ENCODE measurements around the gene ICA1. TPM values are rescaled to one million over a fixed set of nuclear protein-coding genes. Genes with fewer than 3 reads are reported as not detected.
A peak's percentile ranks its signal among the peaks of the same experiment; 100 is the strongest.

ICA1 gene
- total RNA-seq, 8 experiments from 2014 or later, result 10.2 to 76.7 (median 26.1) TPM

- in situ Hi-C loops (cut with MboI; ENCODE audit: low pct_unique_long_range_greater_than_20kb in 2 of 9, low sequenced_read_pairs in 9 of 9, unreplicated experiment in 9 of 9), result no loop called here
- Histone ChIP-seq H3K4me1 (replicated peaks in 1 of 2) (no peaks in the 10 kb centered on the region), H3K27ac (no peak overlapping the region), H3K4me3 (no peak overlapping the region)
- ATAC-seq (replicated peaks in 6 of 8), result no peak
- 15 to 93% (median 76%) methylated on average over 1 to 6 of the region's 8 CpGs for WGBS, 10 experiments
Measured at GRCh38 chr7:8125680-8126444, 136.1 kb downstream of the ICA1 start.

DNA sequence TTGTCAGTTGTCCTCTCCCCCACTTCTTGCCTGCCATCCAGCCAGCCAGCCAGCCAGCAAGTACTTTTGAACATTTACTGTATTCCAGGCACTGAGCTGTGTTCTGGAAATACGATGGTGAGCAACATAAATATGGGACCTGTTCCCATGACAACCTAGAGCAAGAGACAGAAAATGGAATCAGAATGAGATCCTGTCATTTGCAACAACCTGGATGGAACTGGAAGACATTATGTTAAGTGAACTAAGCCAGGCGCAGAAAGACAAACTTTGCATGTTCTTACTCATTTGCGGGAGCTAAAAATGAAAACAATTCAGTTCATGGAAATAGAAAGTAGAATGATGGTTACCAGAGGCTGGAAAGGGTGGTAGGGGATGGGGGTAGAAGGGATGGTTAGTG, 140.7 kb downstream of the ICA1 start:
- WGBS, 10 experiments, result 0 to 100% (median 75%) methylated on average over 1 to 3 of the region's 3 CpGs; no CpG with 5 or more reads in 1 of the 10 experiments
- Histone ChIP-seq H3K4me1 (replicated peaks in 1 of 2) (no peaks in the 10 kb centered on the region), H3K4me3 (no peak overlapping the region), H3K27ac (no peak overlapping the region)
- peak in 6 of 8 experiments; percentile 58 to 82 (median 63) for ATAC-seq (replicated peaks in 6 of 8)
- in situ Hi-C loops (cut with MboI; ENCODE audit: low pct_unique_long_range_greater_than_20kb in 2 of 9, low sequenced_read_pairs in 9 of 9, unreplicated experiment in 9 of 9), result no loop called here

- no peak overlapping the region for H3K4me3 ChIP-seq
- WGBS, 10 experiments, result 0 to 100% (median 86%) methylated on average over 1 to 9 of the region's 12 CpGs; no CpG with 5 or more reads in 2 of the 10 experiments
- in situ Hi-C loops (cut with MboI; ENCODE audit: low pct_unique_long_range_greater_than_20kb in 2 of 9, low sequenced_read_pairs in 9 of 9, unreplicated experiment in 9 of 9), result no loop called here
- H3K27ac ChIP-seq, result no peak overlapping the region
- ATAC-seq (replicated peaks in 6 of 8), result peak in 3 of 8 experiments; percentile 16 to 67 (median 55)
- no peaks in the 10 kb centered on the region for H3K4me1 ChIP-seq (replicated peaks in 1 of 2)
Measured at GRCh38 chr7:8120390-8121058, 141.4 kb downstream of the ICA1 start.

GRCh38 chr7:8119262-8119661, 142.7 kb downstream of the ICA1 start:
- peak in 2 of 8 experiments; percentile 9 to 54 for ATAC-seq (replicated peaks in 6 of 8)
- H3K4me3 ChIP-seq, result no peak overlapping the region
- 0 to 100% (median 70%) methylated on average over 1 to 4 of the region's 8 CpGs; no CpG with 5 or more reads in 1 of the 10 experiments for WGBS, 10 experiments
- in situ Hi-C loops (cut with MboI; ENCODE audit: low pct_unique_long_range_greater_than_20kb in 2 of 9, low sequenced_read_pairs in 9 of 9, unreplicated experiment in 9 of 9), result no loop called here
- H3K27ac ChIP-seq, result no peak overlapping the region
- no peaks in the 10 kb centered on the region for H3K4me1 ChIP-seq (replicated peaks in 1 of 2)

GRCh38 chr7:8117195-8117594, 144.8 kb downstream of the ICA1 start:
- ATAC-seq (replicated peaks in 6 of 8), result no peak
- WGBS, 10 experiments, result 0 to 100% (median 59%) methylated on average over 1 to 2 of the region's 2 CpGs; no CpG with 5 or more reads in 2 of the 10 experiments

DNA sequence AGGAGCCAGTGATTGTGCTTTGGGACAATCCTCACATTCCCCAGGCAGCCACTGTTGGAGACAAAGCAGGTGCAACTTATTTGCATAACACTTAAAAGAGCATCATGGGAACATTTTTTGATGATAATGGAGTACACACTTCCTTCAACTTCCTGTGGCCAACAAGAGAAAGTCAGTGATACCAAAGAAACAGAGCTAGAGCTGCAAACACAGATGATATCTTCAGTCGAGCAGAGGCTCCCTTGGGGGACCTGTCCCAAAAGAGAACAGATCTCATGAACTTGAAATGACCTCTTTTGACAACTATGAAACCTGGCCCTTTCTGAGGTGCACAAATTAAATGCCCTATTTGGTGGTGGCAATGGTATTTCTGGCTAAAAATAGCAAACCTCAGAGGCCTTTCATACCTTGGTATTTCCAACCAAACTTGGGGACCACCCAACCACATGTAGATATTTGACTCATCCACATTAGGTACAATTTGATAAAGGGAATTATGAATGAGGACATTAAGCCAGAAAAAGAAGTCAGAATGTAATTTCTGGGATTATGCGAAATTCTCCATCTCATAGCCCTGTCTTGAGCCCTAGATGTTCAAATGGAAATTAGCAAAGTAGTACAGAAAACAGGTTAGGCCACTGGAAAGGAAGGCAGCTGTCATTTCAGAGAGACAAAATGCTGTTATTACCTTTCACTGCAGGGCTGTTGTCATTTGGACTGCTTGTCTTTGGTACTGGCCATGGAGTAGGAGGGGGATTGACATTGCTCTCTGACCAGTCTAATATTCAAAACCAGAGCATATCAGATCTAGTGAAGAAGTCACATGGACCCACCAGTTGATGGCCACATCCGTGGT, 146.2 kb downstream of the ICA1 start:
- in situ Hi-C loops (cut with MboI; ENCODE audit: low pct_unique_long_range_greater_than_20kb in 2 of 9, low sequenced_read_pairs in 9 of 9, unreplicated experiment in 9 of 9), result no loop called here
- ATAC-seq (replicated peaks in 6 of 8), result no peak
- H3K27ac ChIP-seq, result no peak overlapping the region
- no peaks in the 10 kb centered on the region for H3K4me1 ChIP-seq (replicated peaks in 1 of 2)
- WGBS, 10 experiments, result 20 to 100% (median 74%) methylated on average over 1 to 3 of the region's 3 CpGs; no CpG with 5 or more reads in 3 of the 10 experiments
- H3K4me3 ChIP-seq, result no peak overlapping the region

More at GRCh38 chr7:8117195-8117594, 144.8 kb downstream of the ICA1 start:
- Histone ChIP-seq H3K4me3 (no peak overlapping the region), H3K27ac (no peak overlapping the region), H3K4me1 (replicated peaks in 1 of 2) (no peaks in the 10 kb centered on the region)
- in situ Hi-C loops (cut with MboI; ENCODE audit: low pct_unique_long_range_greater_than_20kb in 2 of 9, low sequenced_read_pairs in 9 of 9, unreplicated experiment in 9 of 9), result no loop called here

DNA sequence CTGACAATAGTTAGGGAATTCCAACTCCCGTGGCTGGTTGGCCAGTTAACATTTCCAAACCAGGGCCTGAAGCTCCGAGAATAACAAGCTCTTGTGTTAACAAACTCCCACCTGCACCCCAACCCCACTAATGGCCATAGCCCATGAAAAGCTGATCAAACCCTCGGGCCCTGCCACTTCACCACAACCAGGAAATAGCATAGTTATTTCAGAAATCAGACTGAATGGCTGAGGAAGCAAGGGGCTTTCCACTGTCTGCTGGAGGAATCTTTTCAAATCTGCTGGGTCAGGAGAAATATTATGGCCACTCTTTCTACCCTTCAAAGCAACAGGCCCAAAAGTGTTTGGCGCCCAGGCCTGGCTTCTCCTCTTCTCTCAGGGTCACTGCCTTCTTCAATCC, 147.8 kb downstream of the ICA1 start:
- no peaks in the 10 kb centered on the region for H3K4me1 ChIP-seq (replicated peaks in 1 of 2)
- H3K27ac ChIP-seq, result no peak overlapping the region
- no peak for ATAC-seq (replicated peaks in 6 of 8)
- WGBS, 10 experiments, result 30 to 100% (median 94%) methylated on average over 1 to 3 of the region's 4 CpGs; no CpG with 5 or more reads in 2 of the 10 experiments
- in situ Hi-C loops (cut with MboI; ENCODE audit: low pct_unique_long_range_greater_than_20kb in 2 of 9, low sequenced_read_pairs in 9 of 9, unreplicated experiment in 9 of 9), result no loop called here
- H3K4me3 ChIP-seq, result no peak overlapping the region

GRCh38 chr7:8113184-8113583, 148.8 kb downstream of the ICA1 start:
- Histone ChIP-seq H3K4me1 (replicated peaks in 1 of 2) (no peaks in the 10 kb centered on the region), H3K27ac (no peak overlapping the region), H3K4me3 (no peak overlapping the region)
- no peak for ATAC-seq (replicated peaks in 6 of 8)
- in situ Hi-C loops (cut with MboI; ENCODE audit: low pct_unique_long_range_greater_than_20kb in 2 of 9, low sequenced_read_pairs in 9 of 9, unreplicated experiment in 9 of 9), result no loop called here
- WGBS, 10 experiments, result 0 to 100% (median 88%) methylated on average over 1 to 3 of the region's 3 CpGs; no CpG with 5 or more reads in 3 of the 10 experiments

DNA sequence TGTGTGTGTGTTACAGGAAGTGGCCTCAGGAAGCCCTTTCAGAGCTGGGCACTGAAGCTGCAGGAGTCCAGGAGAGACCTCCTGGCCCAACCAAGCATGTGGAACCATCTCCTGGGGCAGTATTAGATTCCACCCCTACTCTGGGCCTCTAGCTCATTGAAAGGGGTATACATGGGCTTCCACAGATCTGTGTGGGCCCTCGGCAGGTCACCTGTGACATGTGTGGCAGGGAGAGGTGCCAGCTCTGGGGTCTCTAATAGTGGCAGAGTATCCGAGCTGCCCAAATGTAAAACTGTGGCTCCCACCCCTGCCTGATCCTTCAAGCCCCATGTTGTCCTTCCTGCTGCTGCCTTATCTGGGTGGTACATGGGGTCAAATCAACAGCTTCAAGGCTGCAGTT, 149.3 kb downstream of the ICA1 start:
- no peaks in the 10 kb centered on the region for H3K4me1 ChIP-seq (replicated peaks in 1 of 2)
- in situ Hi-C loops (cut with MboI; ENCODE audit: low pct_unique_long_range_greater_than_20kb in 2 of 9, low sequenced_read_pairs in 9 of 9, unreplicated experiment in 9 of 9), result no loop called here
- H3K4me3 ChIP-seq, result no peak overlapping the region
- H3K27ac ChIP-seq, result no peak overlapping the region
- no peak for ATAC-seq (replicated peaks in 6 of 8)
- WGBS, 10 experiments, result 0 to 100% (median 100%) methylated on average over 1 to 2 of the region's 2 CpGs; no CpG with 5 or more reads in 7 of the 10 experiments

- in situ Hi-C loops (cut with MboI; ENCODE audit: low pct_unique_long_range_greater_than_20kb in 2 of 9, low sequenced_read_pairs in 9 of 9, unreplicated experiment in 9 of 9), result no loop called here
- peak in 2 of 8 experiments; percentile 30 to 73 for ATAC-seq (replicated peaks in 6 of 8)
- H3K4me1 ChIP-seq (replicated peaks in 1 of 2), result no peaks in the 10 kb centered on the region
- H3K4me3 ChIP-seq, result no peak overlapping the region
- WGBS, 10 experiments, result 14 to 76% (median 50%) methylated on average over 1 to 7 of the region's 11 CpGs; no CpG with 5 or more reads in 3 of the 10 experiments
- H3K27ac ChIP-seq, result no peak overlapping the region
Measured at GRCh38 chr7:8111282-8111960, 150.5 kb downstream of the ICA1 start.

DNA sequence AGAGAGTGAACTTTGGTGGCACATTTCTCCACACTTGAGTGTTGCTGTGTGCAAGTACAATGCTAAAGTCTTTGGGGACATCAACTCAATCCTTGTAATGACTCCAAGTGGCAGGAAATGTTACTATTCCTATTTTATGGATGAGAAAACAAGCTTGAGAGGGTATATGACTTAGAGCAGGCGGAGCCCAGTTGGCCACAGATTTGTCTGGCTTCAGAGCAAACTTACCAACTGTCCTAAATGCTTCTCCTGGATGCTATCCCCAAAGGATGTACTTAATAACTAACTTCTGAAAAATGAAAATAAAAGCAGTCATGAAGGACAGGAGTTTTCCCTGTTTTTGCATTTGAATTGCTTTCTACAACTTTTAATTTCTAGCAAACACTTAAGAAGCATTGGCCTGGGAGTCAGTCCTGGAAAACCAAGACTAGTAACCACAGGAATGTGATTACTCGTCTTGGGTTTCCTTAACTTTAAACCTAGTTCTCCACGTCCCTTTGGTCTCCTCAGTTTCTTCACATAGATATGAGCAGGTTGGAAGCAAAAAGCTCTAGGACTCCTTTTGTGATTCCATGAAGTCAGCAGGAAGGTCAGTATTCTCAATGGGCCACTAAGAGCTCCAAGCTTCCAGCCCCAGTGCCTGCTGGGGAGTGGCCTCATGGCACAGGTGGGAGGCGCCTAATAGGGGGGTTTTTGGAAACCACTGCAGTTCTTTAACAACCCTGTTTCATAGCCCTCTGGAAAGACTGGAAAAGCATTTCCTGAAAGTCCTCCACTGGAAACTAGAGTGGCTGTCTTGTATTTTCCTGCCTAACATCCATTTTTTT, 152.6 kb downstream of the ICA1 start:
- 17 to 100% (median 88%) methylated on average over 1 to 4 of the region's 4 CpGs; no CpG with 5 or more reads in 1 of the 10 experiments for WGBS, 10 experiments
- no peak overlapping the region for H3K27ac ChIP-seq
- H3K4me3 ChIP-seq, result no peak overlapping the region
- in situ Hi-C loops (cut with MboI; ENCODE audit: low pct_unique_long_range_greater_than_20kb in 2 of 9, low sequenced_read_pairs in 9 of 9, unreplicated experiment in 9 of 9), result no loop called here
- no peaks in the 10 kb centered on the region for H3K4me1 ChIP-seq (replicated peaks in 1 of 2)
- peak in 1 of 8 experiments; percentile 29 for ATAC-seq (replicated peaks in 6 of 8)

Data from motor neuron (in vitro differentiated cells).